ENCODE measurements around the gene PALLD.

Gene PALLD

GRCh38 chr4:168864821-168865541 is 368.1 kb downstream of the PALLD start:
- TF ChIP-seq CTCF (IDR thresholded peaks at IDR 0.05; ENCODE audit: insufficient read depth, missing control alignments): no peak
- DNase-seq (ENCODE audit: insufficient read length, low spot score): no peak
- no peak for FAIRE-seq

GRCh38 chr4:168865854-168866253 is 369.0 kb downstream of the PALLD start:
- no peak for DNase-seq (ENCODE audit: insufficient read length, low spot score)
- no peak for FAIRE-seq
- TF ChIP-seq CTCF (IDR thresholded peaks at IDR 0.05; ENCODE audit: insufficient read depth, missing control alignments): no peak

- no peak for TF ChIP-seq CTCF (IDR thresholded peaks at IDR 0.05; ENCODE audit: insufficient read depth, missing control alignments)
Measured at GRCh38 chr4:168866635-168867034, 369.8 kb downstream of the PALLD start.

GRCh38 chr4:168867128-168867527 is 370.3 kb downstream of the PALLD start:
- TF ChIP-seq CTCF (IDR thresholded peaks at IDR 0.05; ENCODE audit: insufficient read depth, missing control alignments): no peak
- FAIRE-seq: no peak
- DNase-seq (ENCODE audit: insufficient read length, low spot score): no peak

More at GRCh38 chr4:168866635-168867034, 369.8 kb downstream of the PALLD start:
- DNase-seq (ENCODE audit: insufficient read length, low spot score) (no peak), FAIRE-seq (no peak)

GRCh38 chr4:168868044-168868781 is 371.4 kb downstream of the PALLD start:
- DNase-seq (ENCODE audit: insufficient read length, low spot score): no peak
- FAIRE-seq: no peak
- no peak for TF ChIP-seq CTCF (IDR thresholded peaks at IDR 0.05; ENCODE audit: insufficient read depth, missing control alignments)

- DNase-seq (ENCODE audit: insufficient read length, low spot score): no peak
- no peak for TF ChIP-seq CTCF (IDR thresholded peaks at IDR 0.05; ENCODE audit: insufficient read depth, missing control alignments)
- FAIRE-seq: no peak
Measured at GRCh38 chr4:168868802-168869201, 371.9 kb downstream of the PALLD start.

- DNase-seq (ENCODE audit: insufficient read length, low spot score): no peak
- TF ChIP-seq CTCF (IDR thresholded peaks at IDR 0.05; ENCODE audit: insufficient read depth, missing control alignments): no peak
- no peak for FAIRE-seq
Measured at GRCh38 chr4:168870004-168870403, 373.2 kb downstream of the PALLD start.

Measured in D721Med (cell line).